GM18951 (cell line): ENCODE measurements around the gene HEATR9.

Source experiments
- POLR2A ChIP-seq: IDR thresholded peaks from 4 replicates; pipeline ENCODE4 v1.6.1; 2011; ENCODE audit warnings: mild to moderate bottlenecking; ENCODE audit not compliant: insufficient read length, insufficient read depth; ENCODE audit errors: extremely low read depth
- in situ Hi-C: fragments of 300-500 bp; cut with MboI; formaldehyde crosslinking; loops from one replicate; pipeline ENCODE4 v1.12.0; 2022; ENCODE audit warnings: low sequenced_read_pairs, mixed read lengths, inconsistent platforms; ENCODE audit not compliant: unreplicated experiment

The HEATR9 gene

DNA sequence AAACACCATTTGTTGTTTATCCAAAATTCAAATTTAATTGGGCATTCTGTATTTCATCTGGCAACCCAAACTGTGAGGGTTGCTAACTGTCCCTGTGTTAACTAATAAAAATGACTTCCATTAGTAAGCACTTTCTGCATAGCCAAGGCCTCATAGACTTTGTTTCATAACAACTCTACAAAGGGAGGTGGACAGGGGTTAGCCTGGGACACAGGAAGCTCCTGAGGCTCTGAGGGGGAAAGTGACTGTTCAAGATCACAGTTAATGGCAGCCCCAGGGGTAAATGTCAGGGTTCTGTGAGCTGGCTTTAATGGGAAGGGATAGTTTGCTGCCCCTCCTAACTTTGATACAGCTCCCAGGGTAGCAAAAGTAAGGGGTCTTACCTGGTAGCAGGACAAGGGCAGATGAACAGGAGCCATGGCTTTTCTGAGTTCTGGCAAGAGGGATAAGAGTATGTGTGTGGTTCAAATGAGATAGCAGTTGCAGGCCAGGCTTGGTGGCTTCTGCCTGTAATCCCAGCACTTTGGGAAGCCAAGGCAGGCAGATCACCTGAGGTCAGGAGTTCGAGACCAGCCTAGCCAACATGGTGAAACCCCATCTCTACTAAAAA, 2.2 kb downstream of the HEATR9 start:
- in situ Hi-C loops, result no loop called here
- no peak for TF ChIP-seq POLR2A

DNA sequence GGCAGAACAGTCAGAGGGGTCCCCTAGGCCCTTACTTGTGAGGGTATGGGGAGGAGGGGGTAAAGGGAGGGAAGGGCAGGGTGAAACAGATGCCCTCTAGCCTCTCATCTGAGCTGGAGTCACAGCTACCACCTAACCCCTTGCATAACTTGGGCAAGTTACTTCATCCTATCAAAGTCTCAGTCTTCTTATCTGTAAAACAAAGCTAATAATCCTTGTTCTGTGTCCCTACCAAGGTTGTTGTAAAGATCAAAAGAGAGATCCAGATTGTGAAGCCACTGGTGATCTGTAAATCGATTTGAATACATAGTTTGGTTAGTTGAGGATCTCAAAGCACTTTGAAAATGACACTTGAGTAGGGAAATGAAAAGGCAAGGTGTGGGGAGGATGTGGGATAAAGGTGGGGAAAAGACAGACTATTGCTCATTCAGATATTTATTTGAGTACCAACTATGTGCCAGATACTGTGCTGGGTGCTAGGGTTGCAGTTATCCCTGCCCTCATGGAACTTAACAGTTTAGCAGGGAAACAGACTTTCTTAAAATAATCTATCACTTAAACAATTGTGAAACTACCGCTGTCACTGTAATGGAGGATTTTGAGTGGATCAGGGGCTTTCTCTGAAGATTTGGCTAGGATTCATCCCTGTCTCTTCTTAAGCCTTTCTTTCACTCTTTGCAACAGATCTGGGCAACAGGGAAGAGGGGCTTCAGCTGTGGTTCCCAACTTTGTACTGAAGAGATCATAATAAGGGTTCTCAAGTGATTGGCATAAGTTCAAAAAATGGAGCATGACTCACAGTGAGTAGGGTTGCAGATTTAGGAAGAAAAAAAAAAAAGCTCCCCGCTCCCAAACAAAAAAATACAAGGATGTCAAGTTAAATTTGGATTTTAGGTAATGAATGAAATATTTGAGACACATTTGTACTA, 3.0 kb downstream of the HEATR9 start:
- in situ Hi-C loops, result no loop called here
- no peak for TF ChIP-seq POLR2A

DNA sequence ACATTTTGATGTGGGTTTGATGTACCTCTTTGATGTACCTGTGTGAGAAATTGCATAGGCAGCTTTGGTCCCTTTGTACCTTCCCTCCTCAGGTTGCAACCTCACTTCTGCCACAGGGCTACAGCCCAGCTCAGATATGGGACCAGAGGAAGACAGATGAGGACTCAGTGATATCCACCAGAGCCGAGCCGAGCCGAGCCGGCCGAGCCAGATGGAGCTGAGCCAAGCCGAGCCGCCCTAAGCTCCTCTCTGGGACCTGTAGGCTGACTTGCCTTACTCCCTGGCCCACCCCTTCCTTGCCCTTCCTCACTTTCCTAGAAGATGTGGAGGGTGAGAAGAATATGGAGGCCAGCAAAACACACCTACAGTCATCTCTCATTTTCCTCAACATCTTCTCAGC, 3.8 kb downstream of the HEATR9 start:
- in situ Hi-C loops, result no loop called here
- no peak for TF ChIP-seq POLR2A

DNA sequence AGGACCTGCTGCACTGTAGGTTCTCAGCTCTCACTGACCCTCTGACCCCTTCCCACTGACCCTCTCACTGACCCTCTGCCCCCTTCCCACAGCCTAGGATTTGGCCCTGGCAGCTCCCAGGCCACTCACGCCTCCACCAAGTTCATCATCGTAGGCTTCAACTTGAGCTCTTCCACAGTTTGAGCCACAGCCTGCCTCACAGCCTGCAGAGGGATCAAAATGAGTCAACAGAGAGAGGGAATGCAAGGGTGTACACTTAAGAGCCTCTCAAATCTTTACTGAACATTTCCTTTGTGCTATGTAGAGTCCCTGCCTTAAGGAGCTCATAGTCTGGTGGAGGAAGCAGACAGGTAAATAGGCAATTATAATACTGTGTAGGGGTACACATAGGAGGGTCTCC, 12.1 kb downstream of the HEATR9 start:
- TF ChIP-seq POLR2A, result no peak
- in situ Hi-C loops, result no loop called here

DNA sequence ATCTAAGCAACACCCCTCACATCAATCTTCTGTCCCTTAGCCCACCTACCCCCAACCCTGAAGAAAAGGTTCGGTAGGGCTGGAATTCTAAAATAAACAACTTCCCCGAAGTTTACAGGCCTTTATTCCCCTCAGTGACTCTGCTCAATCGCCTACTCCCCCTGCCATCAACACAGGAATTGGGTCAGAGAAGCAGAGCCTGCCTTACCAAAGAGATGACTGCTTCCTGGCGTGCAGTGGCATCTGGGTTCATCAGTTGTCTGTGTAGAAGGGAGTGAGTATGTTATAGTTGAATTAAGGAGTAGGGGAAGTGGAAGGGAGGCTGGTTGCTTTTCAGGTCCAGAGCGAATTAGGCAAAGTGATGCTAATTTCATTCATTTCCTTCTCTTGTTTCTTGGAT, 12.7 kb downstream of the HEATR9 start:
- no peak for TF ChIP-seq POLR2A

DNA sequence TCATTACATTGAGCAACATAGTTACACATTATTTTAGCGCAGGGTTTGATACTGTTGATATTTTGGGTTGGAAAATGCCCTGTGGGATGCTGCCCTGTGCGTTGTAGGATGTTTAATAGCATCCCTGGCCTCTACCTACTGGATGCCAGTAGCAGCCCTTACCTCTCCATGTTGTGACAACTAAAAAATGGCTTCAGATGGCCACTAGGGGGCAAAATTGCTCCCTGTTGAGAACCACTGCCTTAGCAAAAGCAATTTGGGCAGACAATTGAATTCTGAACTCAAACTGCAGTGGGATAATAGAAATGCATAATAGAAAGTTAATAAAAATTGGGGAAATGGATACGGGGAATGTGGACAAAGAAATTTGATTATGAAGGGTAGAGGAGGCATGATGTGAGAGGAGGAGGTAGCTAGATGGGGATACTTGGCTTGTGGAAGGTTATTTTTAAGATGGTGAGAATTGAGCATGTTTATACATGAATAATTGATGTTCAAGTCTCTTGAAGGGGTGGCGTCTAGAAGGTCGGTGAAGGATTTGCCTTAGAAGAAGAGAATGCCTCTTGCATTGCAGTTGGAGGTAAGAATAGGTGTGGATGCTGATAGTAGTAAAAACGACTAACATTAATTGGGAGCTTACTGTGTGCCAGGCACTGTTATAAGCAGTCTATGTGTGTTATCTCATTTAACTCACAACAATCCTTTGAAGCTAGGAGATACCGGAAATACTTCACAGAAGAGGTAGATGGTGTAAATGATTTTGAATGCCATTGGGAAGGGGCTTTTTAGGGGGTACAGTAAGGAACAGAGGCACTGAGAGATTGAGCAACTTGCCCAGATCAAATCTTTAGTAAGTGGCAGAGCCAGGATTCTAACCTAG, 19.0 kb downstream of the HEATR9 start:
- TF ChIP-seq POLR2A, result no peak
- in situ Hi-C loops, result no loop called here

More for the DNA sequence above, 12.7 kb downstream of the HEATR9 start:
- in situ Hi-C loops, result no loop called here

DNA sequence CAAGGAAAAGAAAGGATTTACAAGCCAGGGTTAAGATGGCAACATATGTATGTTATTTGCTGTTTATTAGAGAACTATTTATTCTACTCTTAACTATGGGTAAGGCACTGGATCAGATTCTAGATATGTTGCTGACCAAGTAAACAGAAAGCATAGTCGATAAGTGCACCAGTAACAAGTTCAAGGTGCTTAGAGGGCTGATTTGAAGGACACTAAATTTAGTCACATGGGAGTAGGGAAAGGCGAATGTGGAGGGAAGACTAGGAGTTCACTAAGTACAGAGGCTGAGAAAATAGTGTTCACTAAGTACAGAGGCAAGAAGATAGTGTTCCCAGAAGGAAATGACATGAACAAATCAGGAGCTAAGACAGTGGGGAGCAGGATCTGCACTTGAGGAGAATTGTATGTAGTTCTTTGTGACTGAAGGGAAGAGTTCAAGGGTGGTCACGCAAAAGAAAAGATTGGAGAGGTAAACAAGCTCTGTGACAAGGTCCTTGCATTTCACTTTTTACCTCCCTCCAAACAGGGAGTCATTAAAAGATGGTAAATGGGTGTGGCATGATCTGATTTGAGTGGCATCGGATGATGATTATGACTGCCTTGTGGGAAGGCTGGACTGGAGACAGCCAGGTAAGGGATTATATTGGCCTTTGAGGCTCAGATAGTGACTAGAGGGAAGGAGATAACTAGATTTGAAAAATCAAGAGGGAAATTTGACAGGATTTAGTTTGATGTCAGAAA, 20.9 kb downstream of the HEATR9 start:
- TF ChIP-seq POLR2A, result no peak

DNA sequence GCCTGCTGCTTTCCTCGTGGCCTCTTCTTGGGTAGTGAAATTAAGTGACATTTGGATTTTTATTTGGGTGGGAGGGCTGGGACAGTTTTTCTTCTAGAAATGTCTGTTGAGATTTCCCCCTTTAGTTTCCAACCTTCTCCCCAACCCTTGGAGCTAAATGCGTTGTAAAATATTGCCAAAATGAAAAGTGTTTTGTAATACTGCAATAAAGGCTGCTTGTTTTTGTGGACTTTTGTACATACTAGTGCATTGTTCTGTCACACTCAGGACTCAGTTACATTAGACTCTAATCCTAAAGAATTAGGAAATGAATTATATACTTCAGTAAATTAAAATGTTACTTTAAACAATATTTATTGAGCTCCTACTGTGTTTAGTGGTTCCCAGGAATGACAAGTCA, 21.7 kb downstream of the HEATR9 start:
- TF ChIP-seq POLR2A, result no peak
- in situ Hi-C loops, result no loop called here

More for the DNA sequence above, 20.9 kb downstream of the HEATR9 start:
- in situ Hi-C loops, result no loop called here

DNA sequence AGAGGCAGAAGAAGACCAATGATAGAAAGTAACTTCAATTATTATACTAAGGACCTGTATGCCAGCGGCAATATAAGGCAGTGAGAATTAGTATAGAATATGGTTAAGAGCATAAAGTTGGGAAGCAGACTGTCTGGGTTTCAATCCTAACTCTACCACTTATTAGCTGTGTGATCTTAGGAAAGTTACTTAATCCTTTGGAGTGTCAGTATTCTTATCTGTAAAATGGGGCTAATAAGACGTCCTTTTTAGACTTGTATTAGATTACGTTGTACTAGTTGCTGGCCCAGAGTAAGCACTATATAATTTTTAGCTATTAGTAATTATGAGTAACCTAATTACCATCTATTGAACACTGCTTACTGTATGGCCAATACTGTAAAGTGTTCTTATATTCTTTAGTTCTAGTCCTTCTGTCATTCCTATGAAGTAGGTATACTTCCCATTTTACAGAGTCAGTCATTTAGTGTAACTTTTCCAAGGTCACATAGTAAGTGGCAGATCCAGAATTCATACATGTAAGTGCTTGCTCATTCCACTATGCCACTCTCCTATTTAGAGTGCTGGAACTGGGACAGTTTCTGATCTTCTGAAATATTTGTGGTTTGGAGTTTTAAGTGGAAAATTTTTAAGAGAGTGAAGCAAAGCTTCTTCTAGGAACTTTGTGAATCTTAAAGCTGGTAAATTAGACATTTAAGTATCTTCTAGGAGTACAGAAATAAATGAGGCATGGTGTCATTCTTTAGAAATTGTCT, 22.5 kb downstream of the HEATR9 start:
- in situ Hi-C loops, result no loop called here
- TF ChIP-seq POLR2A, result no peak

DNA sequence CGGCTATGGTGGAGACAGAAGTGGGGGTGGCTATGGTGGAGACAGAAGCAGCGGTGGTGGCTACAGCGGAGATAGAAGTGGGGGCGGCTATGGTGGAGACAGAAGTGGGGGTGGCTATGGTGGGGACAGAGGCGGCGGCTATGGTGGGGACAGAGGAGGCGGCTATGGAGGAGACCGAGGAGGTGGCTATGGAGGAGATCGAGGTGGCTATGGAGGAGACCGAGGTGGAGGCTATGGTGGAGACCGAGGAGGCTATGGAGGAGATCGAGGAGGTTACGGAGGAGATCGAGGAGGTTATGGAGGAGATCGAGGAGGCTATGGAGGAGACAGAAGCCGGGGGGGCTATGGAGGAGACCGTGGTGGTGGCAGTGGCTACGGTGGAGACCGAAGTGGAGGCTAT, 24.1 kb downstream of the HEATR9 start:
- no peak for TF ChIP-seq POLR2A
- in situ Hi-C loops, result no loop called here

DNA sequence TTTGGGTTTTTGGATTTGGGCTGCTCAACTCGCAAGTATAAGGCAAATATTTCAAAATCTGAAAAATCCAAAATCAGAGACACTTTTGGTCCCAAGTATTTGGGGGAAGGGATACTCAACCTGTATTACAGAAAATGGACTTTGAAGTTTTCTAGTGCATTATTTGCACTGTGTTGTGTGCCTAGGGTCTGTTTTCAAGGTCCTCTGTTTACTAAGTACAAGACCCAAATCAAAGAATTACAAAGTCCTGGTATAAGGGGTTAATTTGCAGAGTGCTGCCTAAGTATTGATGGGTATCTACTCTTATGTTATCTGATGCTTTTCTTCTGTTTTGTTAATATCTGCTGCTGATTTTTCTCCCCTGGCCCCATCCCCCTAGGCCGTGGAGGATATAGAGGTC, 25.0 kb downstream of the HEATR9 start:
- in situ Hi-C loops, result no loop called here
- no peak for TF ChIP-seq POLR2A

DNA sequence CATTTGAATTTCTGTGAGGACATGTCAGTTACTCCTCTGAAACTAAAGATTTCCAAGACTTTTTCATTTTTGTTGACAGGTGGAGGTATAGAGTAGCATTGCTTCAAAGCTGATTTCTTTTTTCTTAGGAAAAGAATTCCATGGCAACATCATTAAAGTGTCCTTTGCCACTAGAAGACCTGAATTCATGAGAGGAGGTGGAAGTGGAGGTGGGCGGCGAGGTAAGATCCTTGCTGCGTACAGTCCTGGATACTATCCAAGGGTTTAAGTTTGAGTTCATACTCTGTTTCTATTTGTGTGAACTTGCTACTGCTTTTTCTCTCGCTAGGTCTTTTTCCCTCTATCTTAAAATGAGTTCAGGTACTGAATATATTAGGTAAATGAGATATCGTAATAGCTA, 26.5 kb downstream of the HEATR9 start:
- no peak for TF ChIP-seq POLR2A
- in situ Hi-C loops, result no loop called here
